Mucosa of stomach (tissue), 1 donor: ENCODE data around the gene GIPC3.

Source experiments
- H3K27me3 ChIP-seq: one replicate; pipeline ENCODE4 v1.7.0; 2013; ENCODE audit warnings: mild to moderate bottlenecking, low read length; ENCODE audit not compliant: control insufficient read depth, insufficient read depth
- H3K36me3 ChIP-seq: one replicate; pipeline ENCODE4 v1.7.0; 2013; ENCODE audit warnings: low read length; ENCODE audit not compliant: control insufficient read depth, insufficient read depth
- H3K4me1 ChIP-seq: one replicate; pipeline ENCODE4 v1.7.0; 2013; ENCODE audit warnings: mild to moderate bottlenecking, low read length; ENCODE audit not compliant: control insufficient read depth, insufficient read depth
- H3K4me3 ChIP-seq: one replicate; pipeline ENCODE4 v1.7.0; 2013; ENCODE audit warnings: low read length
- H3K9ac ChIP-seq: one replicate; pipeline ENCODE4 v1.7.0; 2013; ENCODE audit warnings: mild to moderate bottlenecking, low read length, moderate library complexity
- H3K9me3 ChIP-seq: one replicate; pipeline ENCODE4 v1.7.0; 2013; ENCODE audit warnings: mild to moderate bottlenecking, low read length, moderate library complexity; ENCODE audit not compliant: control insufficient read depth
- donor health status: Pancreatic carcinoma.

Gene GIPC3

GRCh38 chr19:3604227-3604986 is 19.1 kb downstream of the GIPC3 start:
- Histone ChIP-seq H3K27me3 (peaks cover 11% of the 10 kb centered on the region), H3K4me3 (no peak overlapping the region), H3K4me1 (peaks cover 27% of the 10 kb centered on the region), H3K36me3 (no peaks in the 10 kb centered on the region), H3K9ac (no peak overlapping the region), H3K9me3 (no peaks in the 10 kb centered on the region)

DNA sequence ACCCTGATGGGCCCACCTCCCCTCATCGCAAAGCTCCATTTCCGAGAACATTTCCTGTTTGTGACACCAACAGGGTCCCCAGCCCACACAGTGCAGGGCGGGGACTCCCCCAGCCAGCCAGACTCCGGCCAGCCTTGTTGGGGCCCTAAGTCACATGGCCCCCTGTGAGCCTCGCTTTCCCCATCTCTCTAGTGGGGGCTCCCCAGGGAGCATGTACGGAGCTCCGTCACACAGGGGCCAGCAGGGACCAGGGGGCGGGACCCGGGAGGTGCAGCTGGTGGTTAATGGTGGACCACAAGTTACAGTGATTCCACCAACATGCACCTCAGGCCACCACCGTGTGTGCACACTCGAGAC is 19.7 kb downstream of the GIPC3 start:
- peaks cover 27% of the 10 kb centered on the region for H3K4me1 ChIP-seq
- H3K4me3 ChIP-seq: no peak overlapping the region
- H3K27me3 ChIP-seq: peaks cover 11% of the 10 kb centered on the region
- H3K9me3 ChIP-seq: no peaks in the 10 kb centered on the region
- H3K9ac ChIP-seq: no peak overlapping the region
- no peaks in the 10 kb centered on the region for H3K36me3 ChIP-seq

GRCh38 chr19:3605361-3605760 is 20.1 kb downstream of the GIPC3 start:
- H3K9ac ChIP-seq: no peak overlapping the region
- peaks cover 27% of the 10 kb centered on the region for H3K4me1 ChIP-seq
- no peak overlapping the region for H3K4me3 ChIP-seq
- no peaks in the 10 kb centered on the region for H3K9me3 ChIP-seq
- H3K27me3 ChIP-seq: peaks cover 11% of the 10 kb centered on the region
- H3K36me3 ChIP-seq: no peaks in the 10 kb centered on the region

GRCh38 chr19:3605770-3606169 is 20.5 kb downstream of the GIPC3 start:
- H3K9me3 ChIP-seq: no peaks in the 10 kb centered on the region
- H3K4me1 ChIP-seq: peaks cover 27% of the 10 kb centered on the region
- no peak overlapping the region for H3K4me3 ChIP-seq
- peaks cover 11% of the 10 kb centered on the region for H3K27me3 ChIP-seq
- H3K36me3 ChIP-seq: no peaks in the 10 kb centered on the region
- no peak overlapping the region for H3K9ac ChIP-seq

- no peaks in the 10 kb centered on the region for H3K36me3 ChIP-seq
- peaks cover 11% of the 10 kb centered on the region for H3K27me3 ChIP-seq
- no peak overlapping the region for H3K9ac ChIP-seq
- peaks cover 27% of the 10 kb centered on the region for H3K4me1 ChIP-seq
- H3K9me3 ChIP-seq: no peaks in the 10 kb centered on the region
- no peak overlapping the region for H3K4me3 ChIP-seq
These were observed 21.0 kb downstream of the GIPC3 start for GRCh38 chr19:3606174-3606689.

DNA sequence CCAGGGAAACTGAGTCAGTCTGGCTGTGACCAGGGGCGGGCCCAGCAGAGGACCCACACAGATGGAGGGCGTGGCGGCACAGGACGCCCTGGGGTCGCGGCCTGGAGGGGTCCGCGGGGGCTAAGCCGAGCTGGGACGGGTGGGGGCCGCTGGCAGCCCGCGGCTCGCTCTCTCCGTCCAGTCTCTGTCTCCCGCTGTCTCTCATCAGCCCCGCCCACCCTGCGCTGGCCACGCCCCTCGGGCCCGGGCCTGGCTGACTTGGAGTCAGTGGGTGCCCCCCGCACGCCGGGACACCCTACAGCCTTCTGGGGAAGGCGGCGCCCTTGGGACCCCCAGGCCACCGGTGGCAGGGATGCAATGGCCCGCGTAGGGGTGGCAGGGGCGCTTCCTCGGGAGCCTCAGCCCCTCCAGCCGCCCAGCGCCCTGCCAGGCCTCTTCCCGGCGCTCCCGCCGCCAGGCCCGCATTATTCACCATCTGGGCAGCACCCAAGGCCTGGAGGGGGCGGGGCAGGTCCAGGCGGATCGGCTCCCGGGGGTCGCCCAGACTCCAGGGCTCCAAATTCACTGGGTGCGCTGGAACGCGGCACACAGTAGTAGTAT is 21.5 kb downstream of the GIPC3 start, which contains the start of gene TBXA2R:
Gene TBXA2R, minus strand, starts transcription at position 186 of the 600 bp plus-strand sequence. CDS start 6,241 bp downstream, outside the sequence.
- H3K4me3 ChIP-seq: no peak within 1 kb of the TSS
- peaks cover 11% of the 10 kb centered on the region for H3K27me3 ChIP-seq
- H3K9ac ChIP-seq: peak within 1 kb of the TSS; percentile 22
- no peaks in the 10 kb centered on the region for H3K36me3 ChIP-seq
- H3K4me1 ChIP-seq: peaks cover 27% of the 10 kb centered on the region
- no peaks in the 10 kb centered on the region for H3K9me3 ChIP-seq

GRCh38 chr19:3607303-3608078 is 22.2 kb downstream of the GIPC3 start:
- no peaks in the 10 kb centered on the region for H3K9me3 ChIP-seq
- no peaks in the 10 kb centered on the region for H3K36me3 ChIP-seq
- H3K4me3 ChIP-seq: no peak overlapping the region
- peak overlapping the region; percentile 15 for H3K9ac ChIP-seq
- H3K4me1 ChIP-seq: peaks cover 27% of the 10 kb centered on the region
- peaks cover 11% of the 10 kb centered on the region for H3K27me3 ChIP-seq

DNA sequence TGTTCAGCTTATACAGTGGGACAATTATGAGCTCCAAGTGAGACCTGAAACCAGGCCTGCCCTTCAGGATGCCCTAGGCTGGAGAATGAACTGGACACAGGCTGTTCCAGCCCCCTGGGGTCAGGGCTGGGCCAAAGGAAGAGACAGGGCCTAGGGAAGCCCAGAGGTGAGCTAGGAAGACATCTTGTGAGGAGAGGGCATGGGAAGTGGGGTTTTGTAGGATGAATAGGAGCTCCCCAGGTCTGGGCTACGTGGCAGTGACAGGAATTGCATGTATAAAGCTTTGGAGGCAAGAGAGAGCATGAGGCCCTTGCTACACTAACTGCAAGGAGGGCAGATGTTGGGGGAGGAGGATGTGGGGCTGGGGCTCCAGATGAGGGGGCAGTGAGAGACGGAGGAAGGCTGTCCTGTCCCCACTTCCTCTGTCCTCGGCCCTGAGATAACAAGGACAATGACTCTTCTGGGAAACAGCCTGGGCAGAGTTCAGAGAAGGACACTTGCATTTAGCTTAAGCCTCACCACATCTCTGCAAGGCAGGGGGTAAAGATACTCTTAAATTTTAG is 22.9 kb downstream of the GIPC3 start:
- H3K4me1 ChIP-seq: peaks cover 27% of the 10 kb centered on the region
- peaks cover 11% of the 10 kb centered on the region for H3K27me3 ChIP-seq
- no peaks in the 10 kb centered on the region for H3K36me3 ChIP-seq
- H3K9ac ChIP-seq: no peak overlapping the region
- no peaks in the 10 kb centered on the region for H3K9me3 ChIP-seq
- no peak overlapping the region for H3K4me3 ChIP-seq

GRCh38 chr19:3608750-3609322 is 23.6 kb downstream of the GIPC3 start:
- H3K36me3 ChIP-seq: no peaks in the 10 kb centered on the region
- peaks cover 11% of the 10 kb centered on the region for H3K27me3 ChIP-seq
- H3K4me3 ChIP-seq: no peak overlapping the region
- H3K4me1 ChIP-seq: peaks cover 27% of the 10 kb centered on the region
- H3K9me3 ChIP-seq: no peaks in the 10 kb centered on the region
- H3K9ac ChIP-seq: no peak overlapping the region

DNA sequence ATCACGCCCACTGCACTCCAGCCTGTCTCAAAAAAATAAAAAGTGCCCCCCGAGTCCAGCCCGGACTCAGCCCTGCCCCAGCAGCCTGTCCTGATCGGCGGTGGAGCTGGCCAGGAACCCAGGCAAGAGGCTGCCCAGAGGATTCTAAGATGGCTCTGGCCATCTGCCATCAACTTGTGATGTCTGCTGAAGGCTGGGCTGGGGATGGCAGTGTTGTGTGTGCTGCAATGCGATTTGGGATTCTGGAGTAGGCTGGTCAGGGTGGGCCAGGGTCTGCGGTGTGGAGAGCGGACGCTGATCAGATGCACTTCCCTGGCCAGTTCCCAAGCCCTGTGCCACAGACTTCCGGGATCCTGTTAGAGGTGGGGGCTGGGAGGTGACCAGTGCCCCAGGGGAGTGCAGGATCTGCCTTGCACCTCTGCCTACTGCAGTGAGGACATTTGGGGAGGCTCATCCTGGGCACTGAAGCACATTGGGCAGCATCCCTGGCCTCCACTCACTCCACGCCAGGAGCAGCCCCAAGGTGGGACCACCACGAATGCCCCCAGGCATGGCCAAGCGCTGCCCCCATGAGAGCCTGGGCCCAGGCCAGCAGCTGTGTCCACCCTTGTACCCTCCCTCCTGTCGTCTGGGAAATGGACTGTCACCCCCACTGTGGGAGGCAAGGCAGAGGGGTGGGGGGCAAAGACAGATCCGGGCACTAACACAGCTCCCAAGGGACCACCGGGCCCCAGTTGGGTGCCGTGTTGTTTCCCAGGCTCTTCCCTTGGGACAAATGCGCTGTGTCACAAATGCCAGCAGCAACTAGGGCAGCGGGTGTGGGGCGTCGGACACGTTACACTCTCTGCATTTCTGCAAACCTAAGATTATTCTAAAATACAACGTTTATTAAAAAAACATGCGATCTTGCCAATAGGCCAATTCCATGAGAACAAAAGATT is 24.8 kb downstream of the GIPC3 start:
- H3K9ac ChIP-seq: no peak overlapping the region
- no peak overlapping the region for H3K4me3 ChIP-seq
- no peaks in the 10 kb centered on the region for H3K36me3 ChIP-seq
- peaks cover 22% of the 10 kb centered on the region for H3K4me1 ChIP-seq
- peaks cover 5% of the 10 kb centered on the region for H3K27me3 ChIP-seq
- no peaks in the 10 kb centered on the region for H3K9me3 ChIP-seq
